IPS-20b (cell line): Measurements from ENCODE around the gene AP3B1.

Source experiments
- H3K27ac ChIP-seq: one replicate; pipeline ENCODE4 v1.5.1; 2013; ENCODE audit warnings: low read length
- H3K27me3 ChIP-seq: 2 replicates; pipeline ENCODE4 v1.6.1; 2013; ENCODE audit warnings: mild to moderate bottlenecking, low read length, inconsistent platforms; ENCODE audit not compliant: insufficient read depth
- H3K36me3 ChIP-seq: 2 replicates; pipeline ENCODE4 v1.6.1; 2013; ENCODE audit warnings: low read depth, mild to moderate bottlenecking, inconsistent platforms, low read length, moderate library complexity; ENCODE audit not compliant: insufficient read depth
- H3K4me1 ChIP-seq: 2 replicates; pipeline ENCODE4 v1.6.1; 2013; ENCODE audit warnings: mild to moderate bottlenecking, control low read depth, inconsistent platforms, low read length, moderate library complexity; ENCODE audit not compliant: insufficient read depth
- H3K4me3 ChIP-seq: 2 replicates; pipeline ENCODE4 v1.5.1; 2013; ENCODE audit warnings: mild to moderate bottlenecking, low read length, inconsistent platforms
- H3K9ac ChIP-seq: 2 replicates; pipeline ENCODE4 v1.6.1; 2013; ENCODE audit warnings: low read depth, mild to moderate bottlenecking, inconsistent platforms, low read length, moderate library complexity
- H3K9me3 ChIP-seq: 2 replicates; pipeline ENCODE4 v1.6.1; 2013; ENCODE audit warnings: mild to moderate bottlenecking, low read depth, low read length, inconsistent platforms; ENCODE audit not compliant: insufficient read depth

Gene AP3B1, protein sequence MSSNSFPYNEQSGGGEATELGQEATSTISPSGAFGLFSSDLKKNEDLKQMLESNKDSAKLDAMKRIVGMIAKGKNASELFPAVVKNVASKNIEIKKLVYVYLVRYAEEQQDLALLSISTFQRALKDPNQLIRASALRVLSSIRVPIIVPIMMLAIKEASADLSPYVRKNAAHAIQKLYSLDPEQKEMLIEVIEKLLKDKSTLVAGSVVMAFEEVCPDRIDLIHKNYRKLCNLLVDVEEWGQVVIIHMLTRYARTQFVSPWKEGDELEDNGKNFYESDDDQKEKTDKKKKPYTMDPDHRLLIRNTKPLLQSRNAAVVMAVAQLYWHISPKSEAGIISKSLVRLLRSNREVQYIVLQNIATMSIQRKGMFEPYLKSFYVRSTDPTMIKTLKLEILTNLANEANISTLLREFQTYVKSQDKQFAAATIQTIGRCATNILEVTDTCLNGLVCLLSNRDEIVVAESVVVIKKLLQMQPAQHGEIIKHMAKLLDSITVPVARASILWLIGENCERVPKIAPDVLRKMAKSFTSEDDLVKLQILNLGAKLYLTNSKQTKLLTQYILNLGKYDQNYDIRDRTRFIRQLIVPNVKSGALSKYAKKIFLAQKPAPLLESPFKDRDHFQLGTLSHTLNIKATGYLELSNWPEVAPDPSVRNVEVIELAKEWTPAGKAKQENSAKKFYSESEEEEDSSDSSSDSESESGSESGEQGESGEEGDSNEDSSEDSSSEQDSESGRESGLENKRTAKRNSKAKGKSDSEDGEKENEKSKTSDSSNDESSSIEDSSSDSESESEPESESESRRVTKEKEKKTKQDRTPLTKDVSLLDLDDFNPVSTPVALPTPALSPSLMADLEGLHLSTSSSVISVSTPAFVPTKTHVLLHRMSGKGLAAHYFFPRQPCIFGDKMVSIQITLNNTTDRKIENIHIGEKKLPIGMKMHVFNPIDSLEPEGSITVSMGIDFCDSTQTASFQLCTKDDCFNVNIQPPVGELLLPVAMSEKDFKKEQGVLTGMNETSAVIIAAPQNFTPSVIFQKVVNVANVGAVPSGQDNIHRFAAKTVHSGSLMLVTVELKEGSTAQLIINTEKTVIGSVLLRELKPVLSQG

GRCh38 chr5:78294248-78295034, at the start of gene AP3B1:
TSS of gene AP3B1 (minus strand) at chr5:78294698. CDS start at chr5:78294579, 119 bp downstream.
- H3K36me3 ChIP-seq = no peaks in the 10 kb centered on the region; the same call in 1 of the 2 replicates
- peaks cover 7% of the 10 kb centered on the region; the same call in 1 of the 2 replicates for H3K27me3 ChIP-seq
- H3K27ac ChIP-seq = peak within 1 kb of the TSS; percentile 62
- no peaks in the 10 kb centered on the region for H3K9me3 ChIP-seq
- H3K4me1 ChIP-seq = no peaks in the 10 kb centered on the region; the same call in 1 of the 2 replicates
- peak within 1 kb of the TSS; percentile 80 for H3K4me3 ChIP-seq
- peak within 1 kb of the TSS; percentile 93 for H3K9ac ChIP-seq

- H3K4me1 ChIP-seq = peaks cover 4% of the 10 kb centered on the region; the same call in 1 of the 2 replicates
- no peak overlapping the region for H3K9ac ChIP-seq
- no peaks in the 10 kb centered on the region for H3K36me3 ChIP-seq
- H3K4me3 ChIP-seq = no peak overlapping the region
- H3K27ac ChIP-seq = no peak overlapping the region
- H3K9me3 ChIP-seq = peaks cover 7% of the 10 kb centered on the region; the same call in 1 of the 2 replicates
- H3K27me3 ChIP-seq = peaks cover 55% of the 10 kb centered on the region
These were observed 46.9 kb upstream of the AP3B1 start for GRCh38 chr5:78341440-78341839.

GRCh38 chr5:78339617-78340436, 45.3 kb upstream of the AP3B1 start:
- no peak overlapping the region for H3K4me3 ChIP-seq
- no peaks in the 10 kb centered on the region for H3K36me3 ChIP-seq
- H3K9me3 ChIP-seq = peaks cover 7% of the 10 kb centered on the region; the same call in 1 of the 2 replicates
- H3K4me1 ChIP-seq = no peaks in the 10 kb centered on the region; the same call in 1 of the 2 replicates
- no peak overlapping the region for H3K27ac ChIP-seq
- no peak overlapping the region for H3K9ac ChIP-seq
- peaks cover 55% of the 10 kb centered on the region for H3K27me3 ChIP-seq

DNA sequence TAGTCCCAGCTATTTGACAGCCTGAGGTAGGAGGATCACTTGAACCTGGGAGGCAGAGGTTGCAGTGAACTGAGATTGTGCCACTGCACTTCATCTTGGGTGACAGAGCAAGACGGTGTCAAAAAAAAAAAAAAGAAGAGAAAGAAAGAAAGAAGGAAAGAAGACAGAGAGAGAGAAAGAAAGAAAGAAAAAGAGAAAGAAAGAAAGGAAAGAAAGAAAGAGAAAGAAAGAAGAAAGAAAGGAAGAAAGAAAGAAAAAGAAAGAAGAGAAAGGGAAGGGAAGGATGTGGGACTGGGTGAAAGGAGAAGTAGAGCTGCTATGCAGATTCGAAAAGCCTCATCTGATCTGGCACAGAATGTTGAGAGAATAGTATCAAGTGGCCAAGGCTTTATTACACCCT, 42.2 kb upstream of the AP3B1 start:
- Histone ChIP-seq H3K27me3 (peaks cover 28% of the 10 kb centered on the region), H3K4me3 (no peak overlapping the region), H3K4me1 (no peaks in the 10 kb centered on the region; the same call in 1 of the 2 replicates), H3K9ac (no peak overlapping the region), H3K27ac (no peak overlapping the region), H3K36me3 (no peaks in the 10 kb centered on the region), H3K9me3 (no peaks in the 10 kb centered on the region)

- H3K27ac ChIP-seq = no peak overlapping the region
- no peak overlapping the region for H3K4me3 ChIP-seq
- no peaks in the 10 kb centered on the region for H3K36me3 ChIP-seq
- no peaks in the 10 kb centered on the region; the same call in 1 of the 2 replicates for H3K4me1 ChIP-seq
- H3K9me3 ChIP-seq = no peaks in the 10 kb centered on the region
- no peak overlapping the region for H3K9ac ChIP-seq
- H3K27me3 ChIP-seq = peaks cover 23% of the 10 kb centered on the region
These were observed 41.5 kb upstream of the AP3B1 start for GRCh38 chr5:78335976-78336375.

GRCh38 chr5:78334811-78335210, 40.3 kb upstream of the AP3B1 start:
- H3K4me3 ChIP-seq = no peak overlapping the region
- no peak overlapping the region for H3K9ac ChIP-seq
- H3K27me3 ChIP-seq = peaks cover 12% of the 10 kb centered on the region; the same call in 1 of the 2 replicates
- H3K4me1 ChIP-seq = peaks cover under 1% of the 10 kb centered on the region; the same call in 1 of the 2 replicates
- no peak overlapping the region for H3K27ac ChIP-seq
- H3K36me3 ChIP-seq = no peaks in the 10 kb centered on the region
- no peaks in the 10 kb centered on the region for H3K9me3 ChIP-seq

- Histone ChIP-seq H3K27ac (no peak overlapping the region), H3K36me3 (no peaks in the 10 kb centered on the region), H3K4me1 (peaks cover 16% of the 10 kb centered on the region), H3K27me3 (no peaks in the 10 kb centered on the region), H3K9ac (no peak overlapping the region), H3K4me3 (no peak overlapping the region), H3K9me3 (no peaks in the 10 kb centered on the region)
These were observed 37.1 kb upstream of the AP3B1 start for GRCh38 chr5:78331523-78332080.

GRCh38 chr5:78328585-78329173, 34.2 kb upstream of the AP3B1 start:
- H3K36me3 ChIP-seq = no peaks in the 10 kb centered on the region
- peak overlapping the region; percentile 30; the same call in 1 of the 2 replicates for H3K4me3 ChIP-seq
- no peaks in the 10 kb centered on the region for H3K9me3 ChIP-seq
- peak overlapping the region; percentile 39; the same call in 1 of the 2 replicates for H3K9ac ChIP-seq
- H3K4me1 ChIP-seq = peaks cover 16% of the 10 kb centered on the region
- H3K27ac ChIP-seq = no peak overlapping the region
- H3K27me3 ChIP-seq = no peaks in the 10 kb centered on the region

GRCh38 chr5:78327761-78328510, 33.4 kb upstream of the AP3B1 start:
- peaks cover 16% of the 10 kb centered on the region for H3K4me1 ChIP-seq
- peak overlapping the region; percentile 30; the same call in 1 of the 2 replicates for H3K4me3 ChIP-seq
- H3K36me3 ChIP-seq = no peaks in the 10 kb centered on the region
- H3K27me3 ChIP-seq = no peaks in the 10 kb centered on the region
- no peaks in the 10 kb centered on the region for H3K9me3 ChIP-seq
- H3K27ac ChIP-seq = no peak overlapping the region
- H3K9ac ChIP-seq = peak overlapping the region; percentile 39; the same call in 1 of the 2 replicates
